ENCODE results near the gene XYLT1.

GRCh38 chr16:17412221-17412620 lies 58.5 kb downstream of the XYLT1 start:
- TF ChIP-seq CTCF (IDR thresholded peaks at IDR 0.05; ENCODE audit: low read depth, low read length, poor library complexity, severe bottlenecking), result no peak
- TF ChIP-seq EZH2phosphoT487 (IDR thresholded peaks at IDR 0.05; ENCODE audit: borderline replicate concordance, low read length), result no peak

All from DOHH2 (cell line).